CD1c-positive myeloid dendritic cell (primary cell): ENCODE measurements around the gene PROSER3.
"Not testable (repeated sequence)": the region's sequence is repeated elsewhere in the genome, so short reads cannot be mapped to it uniquely, and the experiment has no call there.

Experiments
- DNase-seq: peaks from one replicate; pipeline ENCODE4 v3.0.0-alpha.2; 2016; ENCODE audit errors: extremely low spot score

PROSER3 gene

DNA sequence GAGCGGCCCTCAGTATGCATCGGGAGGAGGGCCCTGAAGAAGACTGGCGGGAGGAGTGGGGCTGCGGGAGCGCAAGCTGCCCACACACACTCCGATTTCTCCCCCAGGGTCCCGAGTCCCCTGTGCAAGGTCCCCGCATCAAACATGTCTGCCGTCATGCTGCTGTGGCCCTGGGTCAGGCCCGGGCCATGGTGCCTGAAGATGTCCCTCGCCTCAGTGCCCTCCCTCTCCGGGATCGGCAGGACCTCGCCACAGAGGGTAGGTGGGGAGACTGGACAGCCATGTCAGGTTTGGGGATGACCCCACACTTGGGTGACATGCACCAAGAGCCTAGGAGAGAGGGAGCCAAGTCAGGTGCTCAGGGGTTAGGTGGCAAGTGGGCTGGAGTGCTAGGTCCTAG lies 35.5 kb upstream of the PROSER3 start:
- no peak for DNase-seq

DNA sequence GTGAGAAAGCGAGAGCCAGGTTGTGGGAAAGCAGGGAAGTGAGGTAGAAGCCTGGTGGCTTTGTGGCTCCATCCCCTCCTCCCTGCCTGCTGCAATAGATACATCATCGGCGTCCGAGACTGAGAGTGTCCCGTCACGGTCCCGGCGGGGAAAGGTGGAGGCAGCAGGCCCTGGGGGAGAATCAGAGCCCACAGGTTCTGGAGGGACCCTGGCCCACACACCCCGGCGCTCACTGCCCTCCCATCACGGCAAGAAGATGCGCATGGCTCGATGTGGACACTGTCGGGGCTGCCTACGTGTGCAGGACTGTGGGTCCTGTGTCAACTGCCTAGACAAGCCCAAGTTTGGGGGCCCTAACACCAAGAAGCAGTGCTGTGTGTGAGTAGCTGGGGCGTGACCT lies 35.1 kb upstream of the PROSER3 start:
- no peak for DNase-seq

DNA sequence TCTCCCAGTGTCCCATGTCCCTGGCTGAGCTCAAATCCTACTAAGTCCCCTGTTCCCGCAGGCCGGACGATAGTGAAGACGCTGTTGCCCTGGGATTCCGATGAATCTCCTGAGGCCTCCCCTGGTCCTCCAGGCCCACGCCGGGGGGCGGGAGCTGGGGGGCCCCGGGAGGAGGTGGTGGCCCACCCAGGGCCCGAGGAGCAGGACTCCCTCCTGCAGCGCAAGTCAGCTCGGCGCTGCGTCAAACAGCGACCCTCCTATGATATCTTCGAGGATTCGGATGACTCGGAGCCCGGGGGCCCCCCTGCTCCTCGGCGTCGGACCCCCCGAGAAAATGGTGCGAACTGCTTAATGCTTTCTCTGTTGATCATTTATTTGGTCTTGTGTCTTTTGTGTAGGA lies 34.3 kb upstream of the PROSER3 start:
- DNase-seq = no peak

DNA sequence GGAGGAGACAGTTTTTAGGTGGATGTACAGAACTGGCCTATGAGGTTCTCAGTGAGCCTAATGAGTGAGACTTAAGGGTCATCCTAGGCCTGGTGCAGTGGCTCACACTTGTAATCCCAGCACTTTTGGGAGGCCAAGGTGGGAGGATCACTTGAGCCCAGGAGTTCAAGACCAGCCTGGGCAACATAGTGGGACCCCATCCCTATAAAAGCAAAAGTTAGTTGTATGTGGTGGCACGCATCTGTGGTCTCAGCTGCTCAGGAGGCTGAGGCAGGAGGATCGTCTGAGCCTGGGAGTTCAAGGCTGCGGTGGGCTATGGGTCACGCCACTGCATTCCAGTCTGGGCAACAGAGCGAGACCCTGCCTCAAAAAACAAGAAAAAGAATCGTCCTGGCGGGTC lies 33.8 kb upstream of the PROSER3 start:
- not testable (repeated sequence) for DNase-seq

DNA sequence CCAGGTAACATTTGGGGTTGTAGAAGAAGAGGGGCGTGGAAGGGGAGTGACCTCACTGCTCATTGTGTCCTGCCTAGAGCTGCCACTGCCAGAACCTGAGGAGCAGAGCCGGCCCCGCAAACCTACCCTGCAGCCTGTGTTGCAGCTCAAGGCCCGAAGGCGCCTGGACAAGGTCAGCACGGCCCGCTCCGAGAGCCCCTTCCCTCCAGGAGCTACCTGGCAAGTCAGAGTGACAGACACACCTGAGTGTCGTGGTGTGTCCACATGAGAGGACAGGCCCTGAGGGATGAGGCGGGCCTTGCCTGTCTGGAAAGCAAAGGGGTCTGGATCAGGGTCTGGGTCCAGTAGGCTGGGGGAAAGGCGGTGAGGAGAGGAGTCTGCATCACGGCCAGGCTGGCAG lies 33.4 kb upstream of the PROSER3 start:
- no peak for DNase-seq

DNA sequence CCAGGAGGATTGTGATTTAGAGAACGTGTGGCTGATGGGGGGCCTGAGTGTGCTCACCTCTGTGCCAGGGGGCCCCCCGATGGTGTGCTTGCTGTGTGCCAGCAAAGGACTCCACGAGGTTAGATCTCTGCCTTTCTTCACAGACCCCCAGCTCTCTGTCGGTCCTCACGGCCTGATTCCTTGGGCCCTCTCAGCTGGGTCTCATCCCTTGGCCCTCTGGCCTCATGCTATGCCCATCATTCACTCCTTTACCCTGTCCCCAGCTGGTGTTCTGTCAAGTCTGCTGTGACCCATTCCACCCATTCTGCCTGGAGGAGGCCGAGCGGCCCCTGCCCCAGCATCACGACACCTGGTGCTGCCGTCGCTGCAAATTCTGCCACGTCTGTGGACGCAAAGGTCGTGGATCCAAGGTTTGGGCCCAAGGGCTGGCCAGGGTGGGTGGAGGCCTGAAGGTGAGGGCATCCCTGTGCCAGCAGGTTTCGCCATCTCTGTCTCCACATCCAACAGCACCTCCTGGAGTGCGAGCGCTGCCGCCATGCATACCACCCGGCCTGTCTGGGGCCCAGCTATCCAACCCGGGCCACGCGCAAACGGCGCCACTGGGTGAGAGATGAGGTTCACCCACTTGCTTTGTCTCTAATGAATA lies 32.6 kb upstream of the PROSER3 start:
- no peak for DNase-seq

DNA sequence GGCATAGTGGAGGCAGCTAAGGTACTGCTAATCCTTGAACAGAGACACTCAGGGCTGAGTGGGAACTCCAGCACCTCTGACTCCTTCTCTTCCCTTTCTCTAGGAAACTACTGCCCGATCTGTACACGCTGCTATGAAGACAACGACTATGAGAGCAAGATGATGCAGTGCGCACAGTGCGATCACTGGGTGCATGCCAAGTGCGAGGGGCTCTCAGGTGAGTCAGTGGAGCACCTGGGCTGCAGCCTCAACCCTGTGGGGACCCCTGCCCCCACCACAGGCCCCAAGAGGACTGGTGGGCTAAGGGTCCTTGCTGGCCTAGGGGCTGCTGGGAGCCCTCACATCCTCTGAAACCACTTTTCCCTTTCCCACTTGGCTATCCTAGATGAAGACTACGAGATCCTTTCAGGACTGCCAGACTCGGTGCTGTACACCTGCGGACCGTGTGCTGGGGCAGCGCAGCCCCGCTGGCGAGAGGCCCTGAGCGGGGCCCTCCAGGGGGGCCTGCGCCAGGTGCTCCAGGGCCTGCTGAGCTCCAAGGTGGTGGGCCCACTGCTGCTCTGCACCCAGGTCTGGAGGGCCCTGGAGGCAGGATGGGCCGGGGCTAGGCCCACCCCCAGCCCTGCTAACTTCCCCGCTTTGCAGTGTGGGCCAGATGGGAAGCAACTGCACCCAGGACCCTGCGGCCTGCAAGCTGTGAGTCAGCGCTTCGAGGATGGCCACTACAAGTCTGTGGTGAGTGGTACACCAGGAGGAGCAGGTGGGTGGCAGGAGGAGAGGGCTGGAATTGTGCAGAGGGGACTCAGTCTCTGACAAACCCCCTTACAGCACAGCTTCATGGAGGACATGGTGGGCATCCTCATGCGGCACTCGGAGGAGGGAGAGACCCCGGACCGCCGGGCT lies 30.7 kb upstream of the PROSER3 start:
- no peak for DNase-seq

DNA sequence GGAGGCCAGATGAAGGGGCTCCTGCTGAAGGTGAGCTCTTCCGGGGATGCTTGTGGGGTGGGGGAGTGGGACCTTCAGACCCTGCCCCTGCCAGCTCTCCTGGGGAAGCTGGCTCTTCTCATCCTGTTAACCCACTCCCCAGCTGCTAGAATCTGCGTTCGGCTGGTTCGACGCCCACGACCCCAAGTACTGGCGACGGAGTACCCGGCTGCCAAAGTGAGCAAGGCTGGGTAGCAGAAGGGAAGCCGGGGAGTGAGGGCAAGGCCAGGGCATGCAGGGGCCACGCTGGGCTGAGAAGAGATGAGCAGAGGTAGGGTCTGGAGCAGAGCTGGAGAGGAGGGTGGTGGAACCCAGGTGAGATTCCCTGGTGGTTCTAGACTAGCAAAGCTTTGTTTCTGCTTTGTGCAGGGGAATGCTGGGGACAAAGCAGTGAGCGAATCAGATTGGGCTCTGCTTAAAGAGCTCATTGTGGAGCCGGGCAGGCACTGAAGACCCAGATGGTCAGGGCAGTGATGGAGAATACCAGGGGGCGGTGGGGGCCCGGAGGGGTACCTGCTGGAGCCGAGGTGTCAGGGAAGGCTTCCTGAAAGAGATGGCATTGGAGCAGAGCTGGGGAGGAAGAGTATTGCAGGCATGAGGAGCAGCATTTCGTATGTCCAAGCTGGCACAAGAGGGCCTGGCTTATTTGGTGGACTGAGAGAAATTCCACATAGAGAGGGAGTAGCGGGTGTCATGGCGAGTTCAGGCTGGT lies 29.8 kb upstream of the PROSER3 start:
- DNase-seq = no peak

DNA sequence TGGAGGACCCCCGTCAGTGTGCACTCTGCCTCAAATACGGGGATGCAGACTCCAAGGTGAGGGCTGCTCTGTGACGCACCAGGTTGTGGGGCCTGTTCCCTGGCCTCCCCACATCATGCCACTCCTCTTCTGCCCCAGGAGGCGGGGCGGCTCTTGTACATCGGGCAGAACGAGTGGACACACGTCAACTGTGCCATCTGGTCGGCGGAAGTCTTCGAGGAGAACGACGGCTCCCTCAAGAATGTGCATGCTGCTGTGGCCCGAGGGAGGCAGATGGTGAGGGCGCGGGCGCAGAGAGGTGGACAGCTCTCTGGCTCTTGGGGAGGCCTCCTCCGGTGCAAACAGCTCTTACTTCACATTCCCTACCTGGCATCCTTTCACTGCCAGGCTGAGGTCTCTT lies 29.0 kb upstream of the PROSER3 start:
- no peak for DNase-seq

DNA sequence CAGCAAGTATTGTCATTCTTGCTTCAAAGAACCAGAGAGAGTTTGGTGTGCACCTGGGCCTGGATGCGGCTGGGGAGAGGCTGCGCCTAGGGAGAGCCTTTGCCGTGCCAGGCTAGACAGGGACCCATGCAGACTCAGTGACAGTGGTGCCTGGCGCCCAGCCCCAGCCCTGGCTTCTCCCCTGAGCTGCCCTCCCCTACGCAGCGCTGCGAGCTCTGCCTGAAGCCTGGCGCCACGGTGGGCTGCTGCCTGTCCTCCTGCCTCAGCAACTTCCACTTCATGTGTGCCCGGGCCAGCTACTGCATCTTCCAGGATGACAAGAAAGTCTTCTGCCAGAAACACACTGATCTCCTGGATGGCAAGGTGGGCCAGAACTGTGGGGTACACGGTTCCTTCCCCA lies 28.2 kb upstream of the PROSER3 start:
- DNase-seq = no peak

DNA sequence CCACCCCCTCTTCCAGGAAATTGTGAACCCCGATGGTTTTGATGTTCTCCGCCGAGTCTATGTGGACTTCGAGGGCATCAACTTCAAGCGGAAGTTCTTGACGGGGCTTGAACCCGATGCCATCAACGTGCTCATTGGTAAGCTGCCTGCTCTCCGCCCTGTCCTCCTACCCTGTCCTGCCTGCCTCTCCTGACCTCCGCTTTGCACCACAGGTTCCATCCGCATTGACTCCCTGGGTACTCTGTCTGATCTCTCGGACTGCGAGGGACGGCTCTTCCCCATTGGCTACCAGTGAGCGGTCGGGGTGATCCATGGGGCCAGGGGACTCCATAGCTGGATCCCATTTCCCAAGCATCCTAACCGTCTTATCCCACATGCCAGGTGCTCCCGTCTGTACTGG lies 27.6 kb upstream of the PROSER3 start:
- DNase-seq = no peak

DNA sequence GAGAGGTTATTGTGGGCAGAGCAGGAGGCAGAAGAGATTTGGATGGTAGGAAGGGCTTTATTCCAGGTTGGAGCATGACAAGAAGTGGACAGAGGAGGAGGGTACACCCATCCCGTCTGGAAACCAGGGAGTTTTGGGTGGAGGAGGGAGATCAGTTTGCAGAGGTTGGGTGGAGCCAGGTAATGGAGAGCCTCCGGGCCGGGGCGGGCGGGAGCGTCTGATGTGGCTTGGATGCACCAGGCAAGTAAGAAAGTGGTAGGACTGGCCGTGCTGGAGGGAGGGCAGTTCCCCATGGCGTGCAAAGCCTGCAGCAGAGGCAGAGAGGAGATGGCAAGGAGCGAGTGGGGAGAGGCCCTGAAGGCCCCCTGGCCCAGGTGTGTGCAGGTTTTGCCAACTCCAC lies 26.6 kb upstream of the PROSER3 start:
- DNase-seq = no peak

DNA sequence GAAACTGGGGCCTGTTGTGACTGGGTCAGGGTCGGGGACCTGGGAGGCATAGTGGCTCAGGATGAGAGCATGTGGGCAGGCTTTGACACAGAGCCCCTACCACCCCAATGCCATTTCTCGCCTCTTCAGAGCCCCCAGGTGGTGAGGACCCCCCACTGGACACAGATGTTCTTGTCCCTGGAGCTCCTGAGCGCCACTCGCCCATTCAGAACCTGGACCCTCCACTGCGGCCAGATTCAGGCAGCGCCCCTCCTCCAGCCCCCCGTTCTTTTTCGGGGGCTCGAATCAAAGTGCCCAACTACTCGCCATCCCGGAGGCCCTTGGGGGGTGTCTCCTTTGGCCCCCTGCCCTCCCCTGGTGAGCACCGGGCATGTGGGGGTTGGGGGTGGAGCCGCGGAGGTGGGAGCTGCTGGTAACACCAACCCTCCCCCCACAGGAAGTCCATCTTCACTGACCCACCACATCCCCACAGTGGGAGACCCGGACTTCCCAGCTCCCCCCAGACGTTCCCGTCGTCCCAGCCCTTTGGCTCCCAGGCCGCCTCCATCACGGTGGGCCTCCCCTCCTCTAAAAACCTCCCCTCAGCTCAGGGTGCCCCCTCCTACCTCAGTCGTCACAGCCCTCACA lies 26.1 kb upstream of the PROSER3 start:
- DNase-seq = no peak

DNA sequence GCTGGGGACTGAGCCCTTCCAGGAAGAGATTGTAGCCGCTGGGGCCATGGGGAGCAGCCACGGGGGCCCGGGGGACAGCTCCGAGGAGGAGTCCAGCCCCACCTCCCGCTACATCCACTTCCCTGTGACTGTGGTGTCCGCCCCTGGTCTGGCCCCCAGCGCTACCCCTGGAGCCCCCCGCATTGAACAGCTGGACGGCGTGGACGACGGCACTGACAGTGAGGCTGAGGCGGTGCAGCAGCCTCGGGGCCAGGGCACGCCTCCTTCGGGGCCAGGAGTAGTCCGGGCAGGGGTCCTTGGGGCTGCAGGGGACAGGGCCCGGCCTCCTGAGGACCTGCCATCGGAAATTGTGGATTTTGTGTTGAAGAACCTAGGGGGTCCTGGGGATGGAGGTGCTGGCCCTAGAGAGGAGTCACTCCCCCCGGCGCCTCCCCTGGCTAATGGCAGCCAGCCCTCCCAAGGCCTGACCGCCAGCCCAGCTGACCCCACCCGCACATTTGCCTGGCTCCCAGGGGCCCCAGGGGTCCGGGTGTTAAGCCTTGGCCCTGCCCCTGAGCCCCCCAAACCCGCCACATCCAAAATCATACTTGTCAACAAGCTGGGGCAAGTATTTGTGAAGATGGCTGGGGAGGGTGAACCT lies 25.3 kb upstream of the PROSER3 start:
- DNase-seq = no peak

DNA sequence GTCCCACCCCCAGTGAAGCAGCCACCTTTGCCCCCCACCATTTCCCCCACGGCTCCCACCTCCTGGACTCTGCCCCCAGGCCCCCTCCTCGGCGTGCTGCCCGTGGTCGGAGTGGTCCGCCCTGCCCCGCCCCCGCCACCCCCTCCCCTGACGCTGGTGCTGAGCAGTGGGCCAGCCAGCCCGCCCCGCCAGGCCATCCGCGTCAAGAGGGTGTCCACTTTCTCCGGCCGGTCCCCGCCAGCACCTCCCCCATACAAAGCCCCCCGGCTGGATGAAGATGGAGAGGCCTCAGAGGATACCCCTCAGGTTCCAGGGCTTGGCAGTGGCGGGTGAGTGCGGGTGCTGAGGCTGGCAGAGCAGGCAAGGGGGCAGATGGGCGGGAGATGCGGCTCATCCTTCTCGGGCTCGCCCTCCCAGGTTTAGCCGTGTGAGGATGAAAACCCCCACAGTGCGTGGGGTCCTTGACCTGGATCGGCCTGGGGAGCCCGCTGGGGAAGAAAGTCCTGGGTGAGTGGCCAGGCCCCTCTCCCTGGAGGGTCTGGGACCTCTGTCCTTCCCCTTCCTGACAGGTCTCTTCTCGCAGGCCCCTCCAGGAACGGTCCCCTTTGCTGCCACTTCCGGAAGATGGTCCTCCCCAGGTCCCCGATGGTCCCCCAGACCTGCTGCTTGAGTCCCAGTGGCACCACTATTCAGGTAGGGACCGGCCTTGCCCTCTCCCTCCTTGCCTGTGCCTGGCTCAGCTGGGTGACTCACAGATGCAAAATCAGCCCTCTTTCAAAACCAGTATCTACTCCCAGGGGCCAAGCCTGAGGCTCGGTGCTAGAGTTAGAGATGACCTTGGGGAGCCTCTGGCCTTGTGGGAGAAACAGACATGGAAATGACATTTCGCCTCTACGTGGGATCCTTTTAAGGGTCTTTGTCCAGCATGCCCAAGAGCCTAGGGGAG lies 24.5 kb upstream of the PROSER3 start:
- DNase-seq = no peak

DNA sequence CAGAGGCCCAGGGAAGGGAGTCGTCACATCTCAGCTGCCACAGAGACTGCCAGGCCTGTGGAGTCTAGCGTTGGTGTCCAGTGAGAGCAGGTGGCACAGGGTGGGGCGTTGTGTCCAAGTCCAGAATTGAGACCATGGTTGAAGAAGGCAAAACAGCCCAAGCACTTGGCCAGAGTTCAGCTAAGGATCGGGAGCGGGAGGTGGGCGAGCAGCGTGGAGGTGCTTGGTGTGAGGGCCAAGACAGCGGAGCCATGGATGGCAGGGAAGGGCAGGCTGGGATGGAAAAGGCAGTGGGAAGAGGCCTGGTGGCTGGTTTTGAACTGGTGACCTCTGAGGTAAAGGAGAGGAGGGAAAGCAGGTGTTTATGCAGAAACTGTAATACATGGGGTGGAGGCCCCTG lies 23.7 kb upstream of the PROSER3 start:
- no peak for DNase-seq

DNA sequence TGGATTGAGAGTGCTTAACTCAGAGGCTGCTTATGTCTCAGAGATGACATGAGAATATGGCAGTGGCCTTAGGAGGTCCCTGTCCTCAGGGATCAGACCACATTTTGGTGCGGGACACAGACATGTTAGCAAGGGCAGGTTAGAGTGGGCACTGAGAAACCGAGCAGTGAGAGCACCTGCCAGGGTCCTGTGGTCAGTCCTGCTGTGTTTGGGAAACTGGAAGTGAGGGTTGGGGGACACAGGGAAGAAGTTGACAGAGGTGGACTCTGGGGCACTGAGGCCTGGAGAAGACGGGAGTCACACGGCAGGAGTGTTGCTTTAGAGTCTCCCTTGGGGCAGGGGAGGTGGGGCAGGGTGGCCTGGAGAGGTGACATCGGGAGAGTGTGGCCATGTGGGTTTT lies 23.1 kb upstream of the PROSER3 start:
- DNase-seq = no peak

DNA sequence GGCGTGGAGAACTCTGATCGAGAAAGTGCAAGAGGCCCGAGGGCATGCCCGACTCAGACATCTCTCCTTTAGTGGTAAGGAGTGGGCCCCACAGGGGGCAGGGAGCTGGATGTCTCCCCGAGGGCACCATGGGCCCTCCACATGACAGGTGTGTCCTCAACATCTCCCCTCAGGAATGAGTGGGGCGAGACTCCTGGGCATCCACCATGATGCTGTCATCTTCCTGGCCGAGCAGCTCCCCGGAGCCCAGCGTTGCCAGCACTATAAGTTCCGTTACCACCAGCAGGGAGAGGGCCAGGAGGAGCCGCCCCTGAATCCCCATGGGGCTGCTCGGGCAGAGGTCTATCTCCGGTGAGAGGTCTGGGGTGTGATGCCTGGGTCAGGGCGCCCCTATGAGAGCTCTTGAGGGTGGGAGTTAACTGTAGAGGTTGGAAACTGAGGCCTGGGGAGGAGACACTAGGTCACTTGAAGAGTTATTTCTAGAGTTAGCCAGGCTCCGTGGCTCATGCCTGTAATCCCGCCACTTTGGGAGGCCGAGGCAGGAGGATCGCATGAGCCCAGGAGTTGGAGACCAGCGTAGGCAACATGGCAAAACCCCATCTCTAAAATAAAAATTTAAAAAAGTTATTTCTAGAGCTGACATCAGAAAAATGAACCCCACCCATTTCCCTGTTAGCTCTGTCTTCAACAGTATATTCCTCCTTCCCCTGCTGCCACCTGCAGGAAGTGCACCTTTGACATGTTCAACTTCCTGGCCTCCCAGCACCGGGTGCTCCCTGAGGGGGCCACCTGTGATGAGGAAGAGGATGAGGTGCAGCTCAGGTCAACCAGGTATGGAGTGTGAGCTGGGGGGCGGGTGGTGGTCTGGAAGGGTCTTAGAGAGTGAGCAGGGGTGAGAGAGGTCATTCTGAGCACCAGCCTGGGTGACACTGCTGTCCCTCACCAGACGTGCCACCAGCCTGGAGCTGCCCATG lies 20.8 kb upstream of the PROSER3 start:
- no peak for DNase-seq
